ENCODE results near the gene THEM5. TPM values are rescaled to one million over a fixed set of nuclear protein-coding genes. Genes with fewer than 3 reads are reported as not detected.

THEM5 gene
- total and polyA plus RNA-seq, 10 of the 15 experiments (the other 5 are each of a cell fraction or from before 2014, with no cell fraction given) = 0.16 TPM; not detected in 9

DNA sequence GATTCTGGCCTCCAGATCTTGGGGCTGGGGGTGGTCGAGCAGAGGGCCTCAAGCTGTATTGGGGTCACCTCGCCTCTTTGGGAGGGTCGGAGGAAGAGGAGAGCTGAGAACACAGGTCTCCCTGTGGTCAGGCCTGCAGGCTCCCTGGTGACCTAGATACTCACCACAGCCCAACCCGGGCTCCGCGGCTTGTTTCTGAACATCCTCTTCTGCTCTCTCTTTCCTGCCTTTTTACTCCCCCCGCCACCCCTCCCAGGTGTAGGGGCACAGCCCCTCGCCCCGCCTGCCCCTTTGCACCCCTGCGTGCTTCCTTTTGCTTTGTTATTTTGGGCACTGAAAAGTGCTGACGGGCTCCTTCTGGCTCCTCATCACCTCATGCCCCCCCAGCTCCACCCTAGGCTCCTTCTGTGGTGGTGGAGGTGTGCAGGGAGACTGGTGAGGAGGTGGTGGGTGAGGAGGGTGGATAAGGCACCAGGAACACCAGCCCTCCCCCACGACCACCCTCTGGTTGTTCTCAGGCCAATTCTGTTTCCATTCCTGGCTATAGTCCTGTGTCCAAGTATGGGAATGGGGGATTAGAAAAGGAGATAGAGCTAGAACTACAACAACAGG is 37.7 kb downstream of the THEM5 start:
- Histone ChIP-seq H3K4me1 (ENCODE audit: control insufficient read depth, insufficient read depth, low read length) (no peaks in the 10 kb centered on the region; the same call in 1 of the 2 replicates), H3K27me3 (replicated peaks in 1 of 2; ENCODE audit: control insufficient read depth in 2 of 2, insufficient read depth in 2 of 2, low read length in 1 of 2) (peaks cover 0 to 4% of the 10 kb centered on the region in 2 experiments; a peak in 2 of 4 replicates), H3K79me2 (ENCODE audit: control insufficient read depth, insufficient read depth, low read length) (no peaks in the 10 kb centered on the region), H3K4me2 (ENCODE audit: control insufficient read depth, insufficient read depth) (no peak overlapping the region), H3K36me3 (ENCODE audit: control insufficient read depth in 2 of 2, insufficient read depth in 2 of 2, low read length in 1 of 2) (no peaks in the 10 kb centered on the region), H3K27ac (ENCODE audit: control insufficient read depth, insufficient read depth) (no peak overlapping the region), H3K4me3 (no peak overlapping the region), H2AFZ (ENCODE audit: control insufficient read depth, low read depth, low read length) (no peak overlapping the region), H3K9me3 (replicated peaks; ENCODE audit: control insufficient read depth, insufficient read depth, low read length) (no peaks in the 10 kb centered on the region), H4K20me1 (ENCODE audit: control insufficient read depth, insufficient read depth) (no peaks in the 10 kb centered on the region), H3K9ac (ENCODE audit: control insufficient read depth, insufficient read depth, low read length) (no peak overlapping the region)
- RAD21 ChIA-PET (ENCODE audit: unreplicated experiment) = no interaction called here
- no peak for TF ChIP-seq DPF2 (IDR thresholded peaks at IDR 0.05)
- TF ChIP-seq CBFB (IDR thresholded peaks at IDR 0.05; ENCODE audit: low read depth) = no peak
- no peak for TF ChIP-seq POLR2AphosphoS2 (IDR thresholded peaks at IDR 0.05; ENCODE audit: low read depth, low read length)
- no peak for TF ChIP-seq ATF3 (IDR thresholded peaks at IDR 0.05; ENCODE audit: borderline replicate concordance, extremely low read depth, low read depth, low read length)
- no peak for TF ChIP-seq FOS (IDR thresholded peaks at IDR 0.05; ENCODE audit: borderline replicate concordance, extremely low read depth, insufficient read length)
- no peak for TF ChIP-seq ZZZ3 (IDR thresholded peaks at IDR 0.05; ENCODE audit: control insufficient read depth, insufficient read length, low read depth)
- TF ChIP-seq KAT2A (conservative IDR thresholded peaks at IDR 0.05; ENCODE audit: control insufficient read depth, low read depth, low read length) = no peak
- no peak for TF ChIP-seq JUNB (IDR thresholded peaks at IDR 0.05)
- TF ChIP-seq MEF2A (IDR thresholded peaks at IDR 0.05; ENCODE audit: insufficient read depth, low read depth, low read length) = no peak
- CTCF ChIA-PET = no interaction called here
- 22% methylated on average over 11 of the region's 12 CpGs for WGBS (ENCODE audit: insufficient coverage, insufficient replicate concordance, low lambda C conversion rate, missing lambda C conversion rate)
- DNase-seq (ENCODE audit: low read depth, low spot score) (no peak), FAIRE-seq (no peak), ATAC-seq (no peak)
- in situ Hi-C loops (cut with MboI) = no loop called here
- POLR2A ChIA-PET = no interaction called here
- BruUV-seq (replicated peaks) = no TSS peak
- SMC1A ChIA-PET (ENCODE audit: uncharacterized antibody, unreplicated experiment) = no interaction called here
- intact Hi-C loops (cut with micrococcal nuclease; ENCODE audit: unreplicated experiment) = no loop called here

All from GM12878 (cell line).